Measurements from ENCODE around the gene CDH13. TPM values are rescaled to one million over a fixed set of nuclear protein-coding genes. Genes with fewer than 3 reads are reported as not detected.

CDH13 gene
- total RNA-seq, 1 experiment from 2014 or later = 2.1 TPM

DNA sequence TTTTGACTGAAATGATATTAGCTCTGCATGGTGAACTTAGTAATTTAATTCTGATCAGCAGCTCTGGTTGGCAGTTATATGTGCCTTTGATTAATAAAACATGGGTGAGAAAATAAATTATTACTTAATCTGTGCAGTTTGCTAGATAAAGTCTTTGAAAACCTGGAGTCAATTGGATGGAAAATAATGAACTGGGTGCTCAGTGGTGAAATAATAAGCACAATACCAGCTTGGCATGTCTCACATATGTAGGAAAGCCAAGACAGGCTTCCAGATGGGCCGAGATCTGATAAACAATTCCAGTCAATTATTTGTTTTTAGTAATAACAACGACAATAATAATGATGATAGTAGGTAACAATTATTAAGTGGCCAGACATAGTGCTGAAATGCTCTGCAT is 326.7 kb downstream of the CDH13 start:
- Histone ChIP-seq H3K36me3 (ENCODE audit: insufficient read depth, low read length, poor library complexity, severe bottlenecking) (no peaks in the 10 kb centered on the region), H3K4me3 (ENCODE audit: low read depth, low read length, poor library complexity, severe bottlenecking) (no peak overlapping the region), H3K4me1 (ENCODE audit: insufficient read depth, low read length, poor library complexity, severe bottlenecking) (no peaks in the 10 kb centered on the region), H3K9me3 (ENCODE audit: low read depth, low read length, poor library complexity, severe bottlenecking) (no peaks in the 10 kb centered on the region), H3K27ac (ENCODE audit: low read depth, low read length, poor library complexity, severe bottlenecking) (no peak overlapping the region), H3K27me3 (replicated peaks; ENCODE audit: insufficient read depth, low read depth, low read length, poor library complexity) (peaks cover 3% of the 10 kb centered on the region)
- ChIA-PET POLR2A (ENCODE audit: low non-redundant PET) (no interaction called here), CTCF (no interaction called here)
- BruUV-seq (replicated peaks) = no TSS peak
- no peak for DNase-seq (ENCODE audit: low spot score)
- intact Hi-C loops (cut with micrococcal nuclease; ENCODE audit: unreplicated experiment) = no loop called here
- TF ChIP-seq EZH2 (IDR thresholded peaks at IDR 0.05; ENCODE audit: borderline replicate concordance, low read depth, low read length, poor library complexity, severe bottlenecking) = no peak
- TF ChIP-seq, protein P1, sequence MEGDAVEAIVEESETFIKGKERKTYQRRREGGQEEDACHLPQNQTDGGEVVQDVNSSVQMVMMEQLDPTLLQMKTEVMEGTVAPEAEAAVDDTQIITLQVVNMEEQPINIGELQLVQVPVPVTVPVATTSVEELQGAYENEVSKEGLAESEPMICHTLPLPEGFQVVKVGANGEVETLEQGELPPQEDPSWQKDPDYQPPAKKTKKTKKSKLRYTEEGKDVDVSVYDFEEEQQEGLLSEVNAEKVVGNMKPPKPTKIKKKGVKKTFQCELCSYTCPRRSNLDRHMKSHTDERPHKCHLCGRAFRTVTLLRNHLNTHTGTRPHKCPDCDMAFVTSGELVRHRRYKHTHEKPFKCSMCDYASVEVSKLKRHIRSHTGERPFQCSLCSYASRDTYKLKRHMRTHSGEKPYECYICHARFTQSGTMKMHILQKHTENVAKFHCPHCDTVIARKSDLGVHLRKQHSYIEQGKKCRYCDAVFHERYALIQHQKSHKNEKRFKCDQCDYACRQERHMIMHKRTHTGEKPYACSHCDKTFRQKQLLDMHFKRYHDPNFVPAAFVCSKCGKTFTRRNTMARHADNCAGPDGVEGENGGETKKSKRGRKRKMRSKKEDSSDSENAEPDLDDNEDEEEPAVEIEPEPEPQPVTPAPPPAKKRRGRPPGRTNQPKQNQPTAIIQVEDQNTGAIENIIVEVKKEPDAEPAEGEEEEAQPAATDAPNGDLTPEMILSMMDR (conservative IDR thresholded peaks at IDR 0.05; ENCODE audit: low read depth, low read length) = no peak

DNA sequence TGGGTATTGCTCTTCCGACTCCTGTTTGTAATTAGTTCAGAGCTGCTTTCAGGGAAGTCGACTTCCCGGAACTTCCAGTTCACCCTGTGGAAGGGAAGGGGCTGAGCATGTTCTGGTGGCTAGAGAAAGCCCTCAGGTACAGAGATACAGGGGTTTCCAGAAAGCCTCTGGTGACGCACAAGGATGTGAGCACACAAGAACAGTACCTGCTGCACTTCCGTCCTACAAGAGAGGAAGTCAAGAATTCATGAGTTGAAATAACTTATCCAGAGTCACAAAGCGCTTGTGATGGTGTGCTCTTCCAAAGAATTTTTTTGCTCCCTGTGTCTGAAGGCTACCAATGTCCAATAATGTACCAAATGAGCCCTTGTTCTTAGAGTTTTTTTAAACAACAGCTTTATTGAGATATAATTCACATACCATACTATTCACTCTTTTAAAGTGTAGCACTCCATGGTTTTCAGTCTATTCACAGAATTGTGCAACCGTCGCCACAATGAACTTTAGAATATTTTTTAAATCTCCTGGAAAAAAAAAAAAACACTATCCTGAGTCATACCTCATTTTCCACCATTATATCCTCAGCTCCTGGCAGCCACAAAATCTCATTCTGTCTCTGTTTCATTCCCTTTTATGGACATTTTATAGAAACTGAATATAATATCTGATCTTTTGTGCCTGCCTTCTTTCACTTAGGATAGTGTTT is 327.6 kb downstream of the CDH13 start:
- CTCF ChIA-PET = no interaction called here
- H3K27ac ChIP-seq (ENCODE audit: low read depth, low read length, poor library complexity, severe bottlenecking) = no peak overlapping the region
- no TSS peak for BruUV-seq (replicated peaks)

DNA sequence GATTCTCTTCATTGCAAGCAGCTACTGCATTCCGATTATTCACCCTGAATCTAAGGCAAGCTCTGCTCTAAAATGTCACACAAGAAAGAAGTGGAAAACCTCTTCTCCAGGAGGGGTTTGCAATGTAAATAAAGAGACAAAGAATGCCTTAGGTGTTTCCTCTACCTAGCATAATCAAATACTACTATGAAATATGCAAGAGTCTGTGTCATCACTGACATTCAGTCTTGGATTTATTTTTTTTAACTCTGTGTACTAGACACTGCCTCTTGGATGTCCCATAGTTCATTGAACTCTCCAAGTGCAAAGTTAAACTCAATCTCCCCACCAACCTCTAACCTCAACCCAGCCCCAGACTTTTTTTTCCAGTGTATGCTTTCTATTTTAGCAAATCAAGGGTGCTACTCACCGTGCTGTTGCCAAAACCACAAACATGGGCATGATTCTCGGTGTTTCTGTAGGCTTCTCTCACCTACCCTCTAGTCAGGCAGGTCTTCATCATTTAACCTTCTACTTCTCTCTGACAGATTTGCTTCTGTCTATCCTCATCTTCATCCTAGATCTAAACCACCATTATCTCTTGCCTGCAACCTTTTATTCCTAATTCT is 329.1 kb downstream of the CDH13 start:
- intact Hi-C loops (cut with micrococcal nuclease; ENCODE audit: unreplicated experiment) = no loop called here
- DNase-seq (ENCODE audit: low spot score) = no peak
- ChIA-PET CTCF (no interaction called here), POLR2A (ENCODE audit: low non-redundant PET) (no interaction called here)
- Histone ChIP-seq H3K4me3 (ENCODE audit: low read depth, low read length, poor library complexity, severe bottlenecking) (no peak overlapping the region), H3K27ac (ENCODE audit: low read depth, low read length, poor library complexity, severe bottlenecking) (no peak overlapping the region), H3K9me3 (ENCODE audit: low read depth, low read length, poor library complexity, severe bottlenecking) (no peaks in the 10 kb centered on the region), H3K36me3 (ENCODE audit: insufficient read depth, low read length, poor library complexity, severe bottlenecking) (no peaks in the 10 kb centered on the region), H3K4me1 (ENCODE audit: insufficient read depth, low read length, poor library complexity, severe bottlenecking) (no peaks in the 10 kb centered on the region), H3K27me3 (replicated peaks; ENCODE audit: insufficient read depth, low read depth, low read length, poor library complexity) (peaks cover 3% of the 10 kb centered on the region)
- no peak for TF ChIP-seq EZH2 (IDR thresholded peaks at IDR 0.05; ENCODE audit: borderline replicate concordance, low read depth, low read length, poor library complexity, severe bottlenecking)
- TF ChIP-seq, protein P1 (conservative IDR thresholded peaks at IDR 0.05; ENCODE audit: low read depth, low read length) = no peak
- BruUV-seq (replicated peaks) = no TSS peak

More for the DNA sequence above, 327.6 kb downstream of the CDH13 start:
- no peaks in the 10 kb centered on the region for H3K4me1 ChIP-seq (ENCODE audit: insufficient read depth, low read length, poor library complexity, severe bottlenecking)
- no peaks in the 10 kb centered on the region for H3K36me3 ChIP-seq (ENCODE audit: insufficient read depth, low read length, poor library complexity, severe bottlenecking)
- no peak overlapping the region for H3K4me3 ChIP-seq (ENCODE audit: low read depth, low read length, poor library complexity, severe bottlenecking)
- no peak for DNase-seq (ENCODE audit: low spot score)
- intact Hi-C loops (cut with micrococcal nuclease; ENCODE audit: unreplicated experiment) = no loop called here
- H3K9me3 ChIP-seq (ENCODE audit: low read depth, low read length, poor library complexity, severe bottlenecking) = no peaks in the 10 kb centered on the region
- POLR2A ChIA-PET (ENCODE audit: low non-redundant PET) = no interaction called here
- TF ChIP-seq, protein P1 (conservative IDR thresholded peaks at IDR 0.05; ENCODE audit: low read depth, low read length) = no peak
- TF ChIP-seq EZH2 (IDR thresholded peaks at IDR 0.05; ENCODE audit: borderline replicate concordance, low read depth, low read length, poor library complexity, severe bottlenecking) = no peak
- H3K27me3 ChIP-seq (replicated peaks; ENCODE audit: insufficient read depth, low read depth, low read length, poor library complexity) = peaks cover 3% of the 10 kb centered on the region

Data from A673 (cell line).